Pulmonary artery endothelial cell (primary cell): ENCODE results near the gene PPP2R5C. TPM values are rescaled to one million over a fixed set of nuclear protein-coding genes. Genes with fewer than 3 reads are reported as not detected.
A peak's percentile ranks its signal among the peaks of the same experiment; 100 is the strongest.

Experiments
- DNase-seq: peaks from one replicate; pipeline ENCODE4 v3.0.0-alpha.2; 2011; ENCODE audit warnings: low read depth, low spot score
- total RNA-seq: library from RNA; depleted of rRNA; stranded (reverse); fragments of >200 nt; gene quantifications from 2 replicates; pipeline ENCODE4 v1.2.3, GENCODE V29; 2014

The PPP2R5C gene
- total RNA-seq, 1 donor from 2014 or later = 81.4 TPM

GRCh38 chr14:101947904-101948665 lies 186.6 kb downstream of the PPP2R5C start:
- DNase-seq = peak; percentile 100

GRCh38 chr14:101948666-101949216 lies 187.2 kb downstream of the PPP2R5C start:
- DNase-seq = no peak

DNA sequence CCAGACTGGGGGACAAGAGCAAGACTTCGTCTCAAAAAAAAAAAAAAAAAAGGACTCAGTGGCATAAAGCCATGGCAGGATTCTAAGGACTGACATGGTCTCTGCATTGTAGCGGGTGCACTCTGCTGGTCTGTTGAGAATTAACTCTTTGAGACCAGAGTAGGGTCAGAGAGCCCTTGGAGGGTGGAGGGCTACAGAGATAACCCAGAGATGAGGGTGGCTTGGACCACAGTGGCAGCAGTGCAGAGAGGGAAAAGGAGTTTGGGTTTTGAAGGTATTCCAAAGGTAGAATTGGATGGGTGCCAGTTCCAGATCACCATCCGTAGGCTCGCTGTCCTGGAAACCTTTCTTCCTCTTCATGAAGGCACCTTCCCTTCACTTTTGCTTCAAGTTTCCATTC lies 188.6 kb downstream of the PPP2R5C start:
- DNase-seq = no peak

- DNase-seq = no peak
These were observed 189.2 kb downstream of the PPP2R5C start for GRCh38 chr14:101950516-101951215.

- no peak for DNase-seq
These were observed 191.6 kb downstream of the PPP2R5C start for GRCh38 chr14:101953151-101953550.

DNA sequence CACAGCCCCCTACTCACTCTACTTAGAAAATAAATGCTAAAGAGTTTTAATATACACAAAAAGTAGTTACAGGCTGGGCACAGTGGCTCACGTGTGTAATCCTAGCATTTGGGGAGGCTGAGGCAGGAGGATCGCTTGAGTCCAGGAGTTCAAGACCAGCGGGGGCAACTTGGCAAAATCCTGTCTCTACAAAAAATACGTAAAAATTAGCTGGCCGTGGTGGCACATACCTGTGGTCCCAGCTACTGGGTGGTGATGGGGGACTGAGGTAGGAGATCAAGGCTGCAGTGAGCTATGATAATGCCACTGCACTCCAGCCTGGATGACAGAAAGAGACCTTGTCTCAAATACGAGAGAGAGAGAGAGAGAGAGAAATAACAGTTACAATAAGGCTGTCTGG lies 193.0 kb downstream of the PPP2R5C start:
- DNase-seq = no peak

DNA sequence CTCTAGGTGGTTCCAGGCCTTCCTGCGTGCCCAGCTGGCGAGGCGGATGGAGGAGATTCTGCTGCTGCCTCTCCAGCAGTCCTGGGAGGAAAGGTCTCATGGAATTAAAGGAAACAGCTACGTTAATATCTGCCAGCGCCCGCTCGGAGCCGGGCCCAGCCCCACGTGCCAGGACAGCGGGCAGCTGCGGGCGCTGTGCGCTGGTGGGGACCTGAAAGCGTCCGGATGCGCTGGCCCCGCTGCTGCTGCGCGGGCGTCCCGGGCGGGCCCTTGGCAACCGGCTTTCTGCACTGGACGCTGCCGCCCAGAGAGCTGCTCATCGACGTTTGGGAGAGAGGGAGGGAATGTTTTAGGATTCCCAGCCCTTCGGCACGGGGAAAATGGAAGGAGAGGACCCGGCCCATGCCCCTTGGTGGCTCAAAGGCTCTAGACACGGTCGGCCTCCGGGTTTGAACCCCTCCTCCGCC lies 194.2 kb downstream of the PPP2R5C start:
- no peak for DNase-seq

GRCh38 chr14:101956179-101956885 lies 194.8 kb downstream of the PPP2R5C start:
- DNase-seq = no peak

- no peak for DNase-seq
These were observed 196.1 kb downstream of the PPP2R5C start for GRCh38 chr14:101957406-101958234.

DNA sequence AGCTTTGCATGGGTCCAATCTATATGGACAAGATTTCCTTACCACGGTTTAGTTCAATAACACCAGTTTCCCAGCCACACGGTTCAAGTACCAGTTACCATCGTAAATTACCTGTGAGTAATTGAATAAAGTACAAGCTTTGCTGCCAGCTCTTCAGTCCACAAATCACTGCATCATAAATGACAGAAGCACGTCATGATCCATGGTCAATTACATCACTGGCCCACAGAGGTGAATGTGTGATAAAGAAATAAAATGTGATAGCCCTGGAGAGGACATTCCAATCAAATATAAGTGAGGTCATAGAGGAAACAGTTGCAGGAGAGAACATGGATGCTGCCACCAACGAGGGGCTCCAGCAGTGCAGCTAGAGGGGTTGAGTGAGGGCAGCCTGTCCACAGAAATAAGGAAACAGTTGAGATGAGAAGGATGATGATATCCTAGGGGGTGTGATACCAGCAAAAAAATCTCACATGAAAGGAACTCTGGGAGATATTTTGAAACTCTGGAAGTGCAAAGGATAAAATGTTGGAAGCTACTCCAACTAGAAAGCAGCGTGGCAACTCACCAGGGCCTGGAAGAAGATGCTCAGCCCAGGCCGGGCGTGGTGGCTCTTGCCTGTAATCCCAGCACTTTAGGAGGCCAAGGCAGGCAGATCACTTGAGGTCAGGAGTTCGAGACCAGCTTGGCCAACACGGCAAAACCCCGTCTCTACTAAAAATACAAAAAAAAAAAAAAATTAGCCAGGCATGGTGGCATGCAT lies 197.1 kb downstream of the PPP2R5C start:
- DNase-seq = no peak

DNA sequence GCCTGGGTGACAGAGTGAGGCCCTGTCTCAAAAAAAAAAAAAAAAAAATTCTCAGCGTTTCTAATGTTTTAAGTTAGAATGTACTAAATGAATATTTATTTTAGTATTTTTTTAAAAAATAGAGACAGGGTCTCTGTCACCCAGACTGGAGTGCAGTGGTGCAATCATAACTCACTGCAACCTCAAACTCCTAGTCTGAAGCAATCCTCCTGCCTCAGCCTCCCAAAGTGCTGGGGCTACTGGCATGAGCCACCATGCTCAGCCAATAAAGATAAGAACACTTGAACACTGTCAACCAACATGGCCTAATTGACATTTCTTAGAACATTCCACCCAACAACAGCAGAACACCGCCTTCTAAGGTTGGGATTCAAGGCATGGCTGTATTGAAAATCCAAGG lies 197.8 kb downstream of the PPP2R5C start:
- DNase-seq = no peak

- no peak for DNase-seq
These were observed 198.7 kb downstream of the PPP2R5C start for GRCh38 chr14:101960225-101960624.

- peak; percentile 40 for DNase-seq
These were observed 199.7 kb downstream of the PPP2R5C start for GRCh38 chr14:101961011-101961721.

DNA sequence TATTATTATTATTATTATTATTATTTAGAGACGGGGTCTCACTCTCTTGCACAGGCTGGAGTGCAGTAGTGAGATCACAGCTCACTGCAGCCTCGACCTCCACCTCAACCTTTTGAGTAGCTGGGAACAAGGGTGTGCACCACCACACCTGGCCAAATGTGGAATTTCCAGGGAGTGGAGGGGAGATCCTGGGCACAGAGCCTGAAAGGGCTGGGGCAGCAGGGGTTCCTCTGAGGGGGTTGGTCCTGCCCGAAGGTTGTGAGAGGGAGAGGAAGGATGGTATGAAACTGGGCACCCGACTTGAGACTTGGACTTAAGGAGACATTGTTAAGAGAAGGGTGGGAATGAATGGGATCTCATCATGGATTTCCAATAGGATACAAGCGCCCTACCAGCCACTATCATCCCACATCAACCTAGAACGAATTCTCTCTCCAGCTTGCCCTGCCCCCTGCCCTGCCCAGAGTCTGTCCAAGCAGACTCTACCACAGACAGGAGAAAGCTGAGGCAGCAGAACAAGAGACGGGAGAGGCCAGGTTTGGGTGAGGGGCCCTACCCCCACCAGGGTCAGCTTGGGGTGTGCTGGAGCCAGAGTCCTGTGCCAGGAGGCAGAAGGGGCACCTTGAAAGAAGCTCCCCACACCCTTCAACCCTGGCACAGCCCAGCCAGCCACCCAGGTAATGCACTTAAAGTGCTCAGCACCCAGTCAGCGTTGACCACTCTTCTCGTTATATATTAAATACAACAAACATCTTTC lies 200.4 kb downstream of the PPP2R5C start:
- DNase-seq = no peak

- no peak for DNase-seq
These were observed 201.0 kb downstream of the PPP2R5C start for GRCh38 chr14:101962503-101962874.

DNA sequence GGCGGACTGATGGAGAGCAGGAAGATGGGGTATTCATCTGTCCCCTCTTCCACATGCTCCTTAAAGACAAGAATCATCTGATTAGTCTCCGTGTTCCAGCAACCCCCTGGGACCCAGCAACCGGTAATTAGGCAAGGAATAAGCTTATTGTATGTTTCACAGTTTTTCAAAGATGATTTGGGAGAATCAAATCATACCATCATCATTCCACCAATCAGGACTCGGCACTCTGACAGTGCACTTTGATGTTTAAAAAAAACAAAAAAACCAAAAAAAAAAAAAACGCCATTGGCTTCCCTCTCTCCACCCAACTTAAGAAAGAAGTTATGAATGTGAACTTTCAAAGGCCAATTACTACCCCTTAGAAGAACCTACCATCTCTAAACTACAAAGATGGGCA lies 201.5 kb downstream of the PPP2R5C start:
- DNase-seq = no peak

- DNase-seq = no peak
These were observed 202.3 kb downstream of the PPP2R5C start for GRCh38 chr14:101963656-101964296.
